A673 (cell line): Measurements from ENCODE around the gene SCN3B.

Experiments
- CTCF ChIP-seq: fragments of 300-800, 200-600 bp; sonication (generic); conservative IDR thresholded peaks from 2 replicates; pipeline ENCODE4 v1.5.1; 2017; ENCODE audit warnings: low read depth, mild to moderate bottlenecking, antibody characterized with exemption, low read length, moderate library complexity, mixed read lengths
- EZH2 ChIP-seq: fragments of 200-600 bp; sonication (generic); IDR thresholded peaks from 2 replicates; pipeline ENCODE4 v1.6.1; 2017; ENCODE audit warnings: borderline replicate concordance, low read depth, mild to moderate bottlenecking, mixed read lengths, antibody characterized with exemption, low read length; ENCODE audit not compliant: poor library complexity, severe bottlenecking

DNA sequence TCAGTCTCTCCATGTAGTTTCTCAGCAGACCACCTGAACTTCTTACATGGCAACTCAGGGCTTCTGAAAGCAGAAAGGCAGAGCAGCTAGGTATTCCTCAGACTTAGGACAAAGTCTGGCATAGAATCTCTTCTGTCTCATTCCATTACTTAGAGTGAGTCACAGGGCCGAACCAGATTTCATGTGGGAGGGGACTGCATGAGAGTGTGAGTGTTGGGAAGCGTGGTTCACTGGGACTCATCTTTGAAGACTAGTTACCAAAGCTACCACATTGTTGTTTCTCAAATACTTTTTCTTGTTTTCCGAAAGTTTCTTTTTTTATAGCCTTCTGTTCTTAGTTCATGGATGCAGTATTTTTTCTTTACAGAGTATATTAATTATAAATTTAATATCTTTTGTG lies 36.1 kb upstream of the SCN3B start:
- TF ChIP-seq CTCF (no peak), EZH2 (no peak)
